Esophagus muscularis mucosa (tissue), 4 donors: ENCODE data around the gene HEMGN.

Source experiments
- EP300 ChIP-seq: sonication (generic); formaldehyde crosslinking; IDR thresholded peaks from one replicate; pipeline ENCODE4 v1.6.1; 2017; ENCODE audit warnings: antibody characterized with exemption
- POLR2AphosphoS5 ChIP-seq, 2 donors: sonication (generic); formaldehyde crosslinking; IDR thresholded peaks; one replicate each; pipeline ENCODE4 v1.6.1; 2017; ENCODE audit warnings: antibody characterized with exemption in 2 of 2
- TF ChIP-seq, protein P1 (sequence below), 3 experiments: fragments of 200-600 bp in 2 of 3; fragments of 450-650 bp in 1 of 3; sonication (generic) in 2 of 3; IDR thresholded peaks; one replicate each; pipeline ENCODE4 v1.5.1; 2017 to 2019; ENCODE audit warnings: antibody characterized with exemption in 3 of 3, mild to moderate bottlenecking in 2 of 3, moderate library complexity in 1 of 3

DNA sequence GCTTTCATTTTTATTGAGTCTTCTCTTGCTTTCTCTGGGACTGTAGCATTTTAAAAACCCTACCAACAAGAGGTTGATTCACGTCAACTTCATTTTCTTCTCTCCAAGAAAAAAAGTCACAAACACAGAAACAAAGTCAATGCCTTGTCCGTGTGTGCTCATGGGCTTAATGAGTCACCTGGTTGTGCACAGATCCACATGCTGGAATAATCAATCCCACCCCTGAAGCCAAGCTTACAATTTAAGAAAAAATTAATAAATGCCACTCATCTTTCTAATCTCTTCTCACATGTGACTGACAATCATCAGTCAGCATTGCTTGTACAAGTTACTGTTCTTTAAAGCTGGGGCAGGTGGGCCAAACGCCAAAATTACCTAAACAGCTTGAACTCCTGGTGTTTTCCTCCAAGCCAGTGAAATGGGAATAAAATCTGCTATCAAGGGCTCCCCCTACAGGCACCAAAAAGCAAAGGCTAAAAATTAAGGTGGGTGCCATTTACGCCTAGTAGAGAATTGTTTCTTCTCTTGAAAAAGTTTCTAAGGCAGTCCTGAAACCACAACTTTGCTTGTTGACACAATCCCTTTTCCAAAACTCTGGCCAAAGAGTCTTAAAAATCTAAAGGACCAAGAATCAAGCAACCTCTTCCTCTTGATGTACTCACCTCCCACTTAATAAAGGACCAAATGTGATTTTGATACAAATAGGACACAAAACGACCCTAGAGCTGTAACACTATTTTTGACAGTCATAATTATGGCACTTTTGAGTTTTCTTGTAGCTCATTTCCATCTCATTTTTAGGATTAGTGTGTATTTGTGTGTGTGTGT, 37.0 kb downstream of the HEMGN start:
- no peak for TF ChIP-seq POLR2AphosphoS5 (IDR thresholded peaks at IDR 0.05)
- TF ChIP-seq, protein P1, sequence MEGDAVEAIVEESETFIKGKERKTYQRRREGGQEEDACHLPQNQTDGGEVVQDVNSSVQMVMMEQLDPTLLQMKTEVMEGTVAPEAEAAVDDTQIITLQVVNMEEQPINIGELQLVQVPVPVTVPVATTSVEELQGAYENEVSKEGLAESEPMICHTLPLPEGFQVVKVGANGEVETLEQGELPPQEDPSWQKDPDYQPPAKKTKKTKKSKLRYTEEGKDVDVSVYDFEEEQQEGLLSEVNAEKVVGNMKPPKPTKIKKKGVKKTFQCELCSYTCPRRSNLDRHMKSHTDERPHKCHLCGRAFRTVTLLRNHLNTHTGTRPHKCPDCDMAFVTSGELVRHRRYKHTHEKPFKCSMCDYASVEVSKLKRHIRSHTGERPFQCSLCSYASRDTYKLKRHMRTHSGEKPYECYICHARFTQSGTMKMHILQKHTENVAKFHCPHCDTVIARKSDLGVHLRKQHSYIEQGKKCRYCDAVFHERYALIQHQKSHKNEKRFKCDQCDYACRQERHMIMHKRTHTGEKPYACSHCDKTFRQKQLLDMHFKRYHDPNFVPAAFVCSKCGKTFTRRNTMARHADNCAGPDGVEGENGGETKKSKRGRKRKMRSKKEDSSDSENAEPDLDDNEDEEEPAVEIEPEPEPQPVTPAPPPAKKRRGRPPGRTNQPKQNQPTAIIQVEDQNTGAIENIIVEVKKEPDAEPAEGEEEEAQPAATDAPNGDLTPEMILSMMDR (IDR thresholded peaks at IDR 0.05) = peak; percentile 61 to 80 (median 64)
- no peak for TF ChIP-seq EP300
